Thoracic aorta (tissue), 2 donors: ENCODE measurements around the gene B4GALT1. TPM values are rescaled to one million over a fixed set of nuclear protein-coding genes. Genes with fewer than 3 reads are reported as not detected.

Source experiments
- ATAC-seq: fragments of 150-250 bp; one replicate; pipeline ENCODE4 v1.8.0; 2017; ENCODE audit warnings: low read depth; ENCODE audit not compliant: insufficient number of reproducible peaks, low FRiP score
- DNase-seq: peaks from one replicate; pipeline ENCODE4 v3.0.0-alpha.2; 2020; ENCODE audit warnings: low spot score
- H3K27ac ChIP-seq, 2 donors: fragments of 200-600 bp; sonication (generic); 1 replicate in 1 of 2; 2 replicates in 1 of 2; pipeline ENCODE4 v1.5.1; 2016; ENCODE audit warnings: mild to moderate bottlenecking in 2 of 2, moderate library complexity in 2 of 2
- H3K27me3 ChIP-seq: fragments of 200-600 bp; sonication (generic); replicated peaks from 2 replicates; pipeline ENCODE4 v1.6.0; 2016; ENCODE audit warnings: mild to moderate bottlenecking; ENCODE audit not compliant: insufficient read depth
- H3K36me3 ChIP-seq: fragments of 200-600 bp; sonication (generic); one replicate; pipeline ENCODE4 v1.5.1; 2016
- H3K4me1 ChIP-seq, 2 donors: fragments of 200-600 bp; sonication (generic); 1 replicate in 1 of 2; 2 replicates in 1 of 2; pipeline versions ENCODE4 v1.5.1 to v1.6.0; 2016; ENCODE audit warnings: low read depth in 2 of 2, mild to moderate bottlenecking in 1 of 2; ENCODE audit not compliant: control insufficient read depth in 1 of 2
- H3K4me3 ChIP-seq: fragments of 200-600 bp; sonication (generic); 2 replicates; pipeline ENCODE4 v1.5.1; 2016; ENCODE audit warnings: mild to moderate bottlenecking
- H3K9me3 ChIP-seq: fragments of 200-600 bp; sonication (generic); 2 replicates; pipeline ENCODE4 v1.5.1; 2016
- total RNA-seq, 2 donors: library from RNA; depleted of rRNA; stranded (reverse); fragments of >200 nt; gene quantifications; one replicate each; pipeline versions ENCODE4 v1.1.0 to v1.2.3, GENCODE V29; 2016
- TF ChIP-seq, protein P1 (sequence below): fragments of 200-600 bp; sonication (generic); IDR thresholded peaks from one replicate; pipeline ENCODE4 v1.5.1; 2019; ENCODE audit warnings: antibody characterized with exemption

The B4GALT1 gene
- total RNA-seq, 2 donors from 2014 or later, result 59.4 to 86.6 TPM

- DNase-seq, result no peak
- Histone ChIP-seq H3K4me3 (no peak overlapping the region), H3K9me3 (no peaks in the 10 kb centered on the region), H3K4me1 (peaks cover 12 to 22% of the 10 kb centered on the region in 2 donors), H3K27me3 (no peaks in the 10 kb centered on the region), H3K36me3 (peaks cover 34% of the 10 kb centered on the region), H3K27ac (no peak overlapping the region)
- no peak for ATAC-seq
- TF ChIP-seq, protein P1, sequence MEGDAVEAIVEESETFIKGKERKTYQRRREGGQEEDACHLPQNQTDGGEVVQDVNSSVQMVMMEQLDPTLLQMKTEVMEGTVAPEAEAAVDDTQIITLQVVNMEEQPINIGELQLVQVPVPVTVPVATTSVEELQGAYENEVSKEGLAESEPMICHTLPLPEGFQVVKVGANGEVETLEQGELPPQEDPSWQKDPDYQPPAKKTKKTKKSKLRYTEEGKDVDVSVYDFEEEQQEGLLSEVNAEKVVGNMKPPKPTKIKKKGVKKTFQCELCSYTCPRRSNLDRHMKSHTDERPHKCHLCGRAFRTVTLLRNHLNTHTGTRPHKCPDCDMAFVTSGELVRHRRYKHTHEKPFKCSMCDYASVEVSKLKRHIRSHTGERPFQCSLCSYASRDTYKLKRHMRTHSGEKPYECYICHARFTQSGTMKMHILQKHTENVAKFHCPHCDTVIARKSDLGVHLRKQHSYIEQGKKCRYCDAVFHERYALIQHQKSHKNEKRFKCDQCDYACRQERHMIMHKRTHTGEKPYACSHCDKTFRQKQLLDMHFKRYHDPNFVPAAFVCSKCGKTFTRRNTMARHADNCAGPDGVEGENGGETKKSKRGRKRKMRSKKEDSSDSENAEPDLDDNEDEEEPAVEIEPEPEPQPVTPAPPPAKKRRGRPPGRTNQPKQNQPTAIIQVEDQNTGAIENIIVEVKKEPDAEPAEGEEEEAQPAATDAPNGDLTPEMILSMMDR, result no peak
Observed at GRCh38 chr9:33110686-33111085, 56.5 kb downstream of the B4GALT1 start.

GRCh38 chr9:33109850-33110595 lies 57.1 kb downstream of the B4GALT1 start:
- ATAC-seq (no peak), DNase-seq (no peak)
- no peaks in the 10 kb centered on the region for H3K9me3 ChIP-seq
- H3K4me1 ChIP-seq, result peaks cover 12 to 22% of the 10 kb centered on the region in 2 donors
- peaks cover 34% of the 10 kb centered on the region for H3K36me3 ChIP-seq
- H3K27me3 ChIP-seq, result no peaks in the 10 kb centered on the region
- TF ChIP-seq, protein P1, result no peak
- H3K4me3 ChIP-seq, result no peak overlapping the region
- peak overlapping the region in 1 of 2 donors; percentile 38 for H3K27ac ChIP-seq

GRCh38 chr9:33109097-33109496 lies 58.0 kb downstream of the B4GALT1 start:
- no peak for ATAC-seq

GRCh38 chr9:33108472-33108871 lies 58.7 kb downstream of the B4GALT1 start:
- DNase-seq (no peak), ATAC-seq (no peak)
- H3K27ac ChIP-seq, result no peak overlapping the region

More at GRCh38 chr9:33109097-33109496, 58.0 kb downstream of the B4GALT1 start:
- Histone ChIP-seq H3K4me1 (peaks cover 12 to 22% of the 10 kb centered on the region in 2 donors), H3K4me3 (no peak overlapping the region), H3K27me3 (no peaks in the 10 kb centered on the region), H3K27ac (peak overlapping the region in 1 of 2 donors; percentile 38), H3K9me3 (no peaks in the 10 kb centered on the region), H3K36me3 (peaks cover 31% of the 10 kb centered on the region)
- TF ChIP-seq, protein P1, result no peak
- DNase-seq, result no peak

DNA sequence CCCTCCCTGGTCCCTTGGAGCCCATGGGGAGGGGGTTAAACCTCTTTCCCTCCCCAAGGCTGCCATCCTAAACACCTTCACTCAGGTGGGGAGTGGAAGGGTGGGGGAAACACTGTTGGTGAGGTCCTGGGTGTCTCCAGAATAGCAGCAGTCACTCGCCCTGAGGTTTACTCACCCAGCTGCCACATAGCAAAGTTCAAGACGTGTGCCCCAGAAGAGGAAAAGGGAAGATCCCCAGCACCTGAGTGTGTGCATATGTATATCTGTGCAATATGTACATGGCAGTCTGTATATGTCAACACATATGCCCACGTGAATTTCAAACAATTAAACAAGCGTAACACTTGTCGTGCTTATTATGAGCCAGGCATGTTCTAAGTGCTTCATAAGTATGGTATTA lies 59.4 kb downstream of the B4GALT1 start:
- TF ChIP-seq, protein P1, result no peak

More at GRCh38 chr9:33108472-33108871, 58.7 kb downstream of the B4GALT1 start:
- H3K9me3 ChIP-seq, result no peaks in the 10 kb centered on the region
- TF ChIP-seq, protein P1, result no peak
- no peaks in the 10 kb centered on the region for H3K27me3 ChIP-seq
- H3K4me3 ChIP-seq, result no peak overlapping the region
- peaks cover 12 to 22% of the 10 kb centered on the region in 2 donors for H3K4me1 ChIP-seq
- H3K36me3 ChIP-seq, result peaks cover 25% of the 10 kb centered on the region

More for the DNA sequence above, 59.4 kb downstream of the B4GALT1 start:
- H3K27ac ChIP-seq, result peak overlapping the region; percentile 82 to 83
- H3K27me3 ChIP-seq, result no peaks in the 10 kb centered on the region
- no peak overlapping the region for H3K4me3 ChIP-seq
- peaks cover 12 to 22% of the 10 kb centered on the region in 2 donors for H3K4me1 ChIP-seq
- peaks cover 18% of the 10 kb centered on the region for H3K36me3 ChIP-seq
- DNase-seq (no peak), ATAC-seq (no peak)
- no peaks in the 10 kb centered on the region for H3K9me3 ChIP-seq
